CD4-positive, alpha-beta T cell treated with Interleukin-17A for 4 hours (primary cell): ENCODE results near the gene LCE2A.
"Not testable (repeated sequence)": the region's sequence is repeated elsewhere in the genome, so short reads cannot be mapped to it uniquely, and the experiment has no call there.

Experiments
- DNase-seq: peaks from one replicate; pipeline ENCODE4 v3.0.0-alpha.2; 2020; ENCODE audit warnings: mixed read lengths

The LCE2A gene, protein sequence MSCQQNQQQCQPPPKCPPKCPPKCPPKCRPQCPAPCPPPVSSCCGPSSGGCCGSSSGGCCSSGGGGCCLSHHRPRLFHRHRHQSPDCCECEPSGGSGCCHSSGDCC

GRCh38 chr1:152697701-152698600 is at the start of gene LCE2A:
Gene LCE2A, plus strand, starts transcription at chr1:152698345. Its CDS starts 557 bp downstream, at chr1:152698902.
- DNase-seq: no peak

DNA sequence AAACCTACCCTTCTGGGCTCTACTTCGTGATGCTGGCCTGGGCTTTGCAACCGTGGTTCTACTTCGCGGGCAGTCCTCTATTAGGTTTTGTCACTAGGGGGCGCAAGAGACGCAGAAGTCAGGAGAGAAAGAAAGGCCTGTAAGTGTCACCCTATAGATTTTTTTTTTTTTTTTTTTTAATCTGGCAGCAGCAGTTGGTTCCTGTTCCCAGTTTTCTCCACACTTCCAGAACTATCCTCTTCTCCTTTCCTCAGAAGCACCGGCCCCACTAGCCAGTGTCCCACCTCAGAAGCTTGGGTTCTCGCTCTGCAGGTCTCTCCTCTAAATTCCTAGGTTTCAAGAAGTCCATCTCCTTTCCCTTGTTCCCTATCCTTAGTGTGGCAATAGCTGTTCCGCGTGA is 44.0 kb upstream of the LCE2A start:
- peak; percentile 34 for DNase-seq

GRCh38 chr1:152656459-152656858 is 41.7 kb upstream of the LCE2A start:
- no peak for DNase-seq

GRCh38 chr1:152657677-152658076 is 40.5 kb upstream of the LCE2A start:
- no peak for DNase-seq

DNA sequence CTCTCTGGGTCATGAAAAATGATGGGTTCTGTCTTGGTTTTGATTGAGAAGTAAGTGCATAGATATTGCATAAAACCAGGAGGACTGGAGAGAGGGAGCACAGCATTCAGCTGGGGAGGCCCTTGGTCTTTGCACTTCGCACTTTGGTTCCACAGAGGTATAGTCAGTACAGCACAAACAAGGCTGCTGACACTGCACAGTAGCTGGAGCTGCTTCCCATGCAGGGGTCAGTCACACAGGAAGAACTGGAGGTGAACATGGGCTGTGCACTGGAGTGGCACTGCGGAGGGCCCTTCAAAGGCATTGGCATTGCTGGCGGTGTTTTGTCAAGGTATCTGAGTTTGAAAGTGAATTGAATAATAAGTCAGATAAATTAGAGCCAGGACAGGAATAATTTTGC is 39.5 kb upstream of the LCE2A start:
- no peak for DNase-seq

DNA sequence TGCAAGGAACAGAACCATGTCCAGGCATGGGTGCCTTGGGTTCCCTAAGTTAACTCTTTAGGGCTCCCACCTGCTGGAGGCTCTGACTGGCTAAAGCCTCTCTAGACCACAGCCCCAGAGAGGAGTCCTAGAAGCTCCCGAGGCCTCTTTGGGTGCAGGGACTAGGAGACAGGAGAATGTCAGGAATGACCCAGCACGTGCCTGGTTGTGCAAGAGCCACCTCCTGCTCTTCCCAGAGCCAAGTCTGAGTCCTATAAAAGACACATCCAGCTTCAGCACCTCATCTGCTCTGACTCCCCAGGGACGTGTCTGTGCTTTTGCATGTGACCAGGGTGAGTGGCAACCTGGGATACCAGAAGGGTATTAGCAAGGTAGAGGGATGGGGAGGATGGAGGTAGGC is 35.0 kb upstream of the LCE2A start, which contains the start of gene LCE2D:
TSS of gene LCE2D (plus strand) at position 283 of the 400 bp plus-strand sequence. CDS start 726 bp downstream, outside the sequence.
- no peak for DNase-seq

GRCh38 chr1:152666171-152666570 is 32.0 kb upstream of the LCE2A start:
- DNase-seq: not testable (repeated sequence)

- no peak for DNase-seq
These were observed 30.5 kb upstream of the LCE2A start for GRCh38 chr1:152667648-152668047.

- no peak for DNase-seq
These were observed 25.1 kb upstream of the LCE2A start for GRCh38 chr1:152673016-152673415.

DNA sequence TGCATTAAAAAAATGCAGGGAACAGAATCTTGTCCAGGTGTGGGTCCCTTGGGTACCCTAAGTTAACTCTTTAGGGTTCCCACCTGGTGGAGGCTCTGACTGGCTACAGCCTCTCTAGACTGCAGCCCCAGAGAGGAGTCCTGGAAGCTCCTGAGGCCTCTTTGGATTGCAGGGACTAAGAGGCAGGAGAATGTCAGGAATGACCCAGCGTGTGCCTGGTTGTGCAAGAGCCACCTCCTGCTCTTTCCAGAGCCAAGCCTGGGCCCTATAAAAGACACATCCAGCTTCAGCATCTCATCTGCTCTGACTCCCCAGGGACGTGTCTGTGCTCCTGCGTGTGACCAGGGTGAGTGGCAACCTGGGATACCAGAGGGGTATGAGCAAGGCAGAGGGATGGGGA is 23.2 kb upstream of the LCE2A start, which contains the start of gene LCE2C:
TSS of gene LCE2C (plus strand) at position 297 of the 400 bp plus-strand sequence. CDS start 737 bp downstream, outside the sequence.
- DNase-seq: not testable (repeated sequence)

- DNase-seq: no peak
These were observed 18.7 kb upstream of the LCE2A start for GRCh38 chr1:152679459-152679858.

DNA sequence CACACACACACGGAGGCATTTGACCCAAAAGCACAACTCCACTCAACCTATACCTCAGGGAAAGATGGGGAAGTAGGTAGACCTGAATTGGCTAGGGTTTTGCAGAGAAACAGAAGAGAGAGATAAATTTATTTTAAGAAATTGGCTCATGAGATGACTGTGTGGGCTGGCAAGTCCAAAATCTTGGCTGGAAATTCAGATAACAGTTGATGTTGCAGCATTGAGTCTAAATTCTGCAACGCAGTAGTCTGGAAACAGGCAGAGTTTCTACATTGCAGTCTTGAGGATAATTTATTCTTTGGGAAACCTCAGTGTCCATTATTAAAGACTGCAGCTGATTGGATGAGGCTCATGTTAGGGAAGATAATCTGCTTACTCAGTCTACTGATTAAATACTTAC is 16.5 kb upstream of the LCE2A start:
- DNase-seq: no peak

DNA sequence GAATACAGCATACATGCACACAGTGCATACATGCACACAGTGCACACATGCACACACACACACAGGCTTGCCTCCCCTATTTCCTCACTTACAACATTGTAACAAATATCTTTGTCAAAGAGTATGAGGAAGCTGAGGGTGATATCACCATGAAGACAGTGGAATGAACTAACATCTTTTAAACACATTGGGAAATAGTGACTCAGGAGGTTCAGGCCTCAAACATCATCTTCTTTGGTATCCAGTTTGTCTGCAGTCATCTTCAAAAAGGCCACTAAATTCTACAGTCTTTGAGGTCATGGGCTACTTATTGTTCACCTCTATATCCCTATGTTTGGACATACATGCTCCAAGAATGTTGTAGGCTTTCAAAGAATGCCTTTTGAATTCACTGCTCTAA is 14.3 kb upstream of the LCE2A start:
- DNase-seq: no peak

GRCh38 chr1:152685823-152686222 is 12.3 kb upstream of the LCE2A start, which contains the start of gene LCE2B:
Gene LCE2B, plus strand, starts transcription at chr1:152686123. Its CDS starts 721 bp downstream, at chr1:152686844.
- not testable (repeated sequence) for DNase-seq

DNA sequence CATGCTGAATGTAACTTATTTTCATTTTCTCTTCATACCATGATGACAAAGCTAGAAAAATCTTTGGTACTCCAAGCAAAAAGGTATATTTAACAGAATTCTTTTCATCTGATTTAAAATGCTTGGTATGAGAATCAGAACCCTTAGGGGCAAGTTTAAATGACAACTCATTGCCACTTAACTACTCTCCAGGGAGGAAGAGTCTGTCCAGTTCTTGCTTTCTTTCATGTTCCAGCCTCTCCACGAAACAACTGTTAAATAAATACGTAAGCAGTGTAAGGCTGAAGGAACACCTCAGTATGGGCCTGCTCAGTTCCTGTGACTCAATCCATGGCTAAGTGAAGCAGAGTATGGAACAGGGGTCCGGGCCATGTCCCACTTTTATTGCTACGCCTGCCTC is 1.6 kb downstream of the LCE2A start:
- DNase-seq: no peak

DNA sequence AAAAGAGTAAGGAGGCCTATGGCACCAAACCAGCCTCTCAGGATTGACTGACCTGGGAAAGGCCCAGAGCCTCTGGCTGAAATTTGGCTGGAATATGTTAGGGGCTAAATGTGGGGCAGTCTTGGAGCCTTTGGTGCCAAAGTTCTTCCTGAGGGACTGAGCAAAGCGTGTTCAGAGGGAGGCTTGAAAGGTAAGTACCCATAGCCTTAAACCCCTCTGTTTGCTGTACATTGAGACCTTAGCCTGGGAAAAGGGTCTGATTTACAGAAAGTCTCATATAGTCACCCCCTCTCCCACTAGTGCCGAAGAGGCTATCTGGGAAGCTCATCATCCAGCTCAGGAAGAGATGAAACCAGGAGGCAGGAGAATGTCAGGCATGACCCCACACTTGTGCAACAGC is 9.7 kb downstream of the LCE2A start, which contains the start of gene LCE4A:
TSS of gene LCE4A (plus strand) at position 301 of the 400 bp plus-strand sequence. CDS start 916 bp downstream, outside the sequence.
- no peak for DNase-seq

- DNase-seq: no peak
These were observed 20.1 kb downstream of the LCE2A start for GRCh38 chr1:152718238-152718637.

DNA sequence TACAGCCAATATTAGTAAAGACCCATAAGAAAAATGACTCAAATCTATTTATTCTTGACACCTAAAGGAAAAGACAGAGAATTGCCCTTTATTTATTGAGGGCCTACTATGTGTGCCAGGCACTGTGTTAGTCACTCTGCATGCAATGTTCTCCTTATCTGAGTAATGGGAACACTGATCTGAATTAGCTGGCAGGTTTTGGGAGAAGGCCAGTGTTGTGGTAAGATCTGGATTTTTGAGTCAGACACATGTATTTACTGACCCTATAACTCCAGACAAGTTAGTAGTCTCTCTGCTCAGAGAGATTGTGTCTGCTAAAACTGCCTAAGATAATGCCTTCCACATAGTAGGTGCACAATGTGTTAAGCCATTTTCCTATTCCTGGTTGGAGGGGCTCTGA is 27.1 kb downstream of the LCE2A start:
- DNase-seq: no peak

DNA sequence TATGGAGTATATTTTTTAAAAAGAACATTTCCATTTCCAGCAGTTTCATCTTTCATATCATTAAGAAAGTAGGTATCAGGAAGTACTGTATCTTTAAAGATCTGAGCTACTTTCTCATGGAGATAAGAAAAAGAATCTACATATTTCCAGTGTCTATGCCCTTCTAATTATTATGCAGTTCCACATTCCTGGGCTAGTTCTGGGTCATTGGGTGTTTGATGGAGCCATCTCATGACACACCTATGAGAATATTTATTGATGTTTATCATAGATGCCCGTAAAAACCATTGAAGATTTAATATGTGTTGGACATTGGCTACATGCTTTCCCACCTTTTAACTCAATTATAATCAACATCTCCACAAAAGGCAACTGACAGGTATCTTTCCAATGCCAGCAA is 30.8 kb downstream of the LCE2A start:
- no peak for DNase-seq

DNA sequence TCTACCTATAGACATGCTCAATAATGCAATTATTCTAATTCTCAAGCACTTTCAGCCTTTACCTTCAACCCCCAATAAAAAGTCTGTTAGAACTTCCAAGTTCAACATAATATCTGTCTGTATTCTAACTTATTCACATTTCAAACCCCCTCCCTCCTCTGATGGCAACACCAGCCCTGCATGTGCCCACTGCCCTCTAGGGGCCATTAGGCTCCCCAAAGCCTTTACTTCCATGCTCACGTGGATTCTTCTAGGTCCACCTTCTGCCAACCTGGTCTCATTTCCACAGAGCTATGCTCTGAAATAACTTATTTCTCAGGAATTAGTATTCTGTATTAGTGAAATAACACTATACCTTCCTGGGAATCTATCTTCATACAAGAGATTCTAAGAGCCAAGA is 37.5 kb downstream of the LCE2A start:
- DNase-seq: no peak

DNA sequence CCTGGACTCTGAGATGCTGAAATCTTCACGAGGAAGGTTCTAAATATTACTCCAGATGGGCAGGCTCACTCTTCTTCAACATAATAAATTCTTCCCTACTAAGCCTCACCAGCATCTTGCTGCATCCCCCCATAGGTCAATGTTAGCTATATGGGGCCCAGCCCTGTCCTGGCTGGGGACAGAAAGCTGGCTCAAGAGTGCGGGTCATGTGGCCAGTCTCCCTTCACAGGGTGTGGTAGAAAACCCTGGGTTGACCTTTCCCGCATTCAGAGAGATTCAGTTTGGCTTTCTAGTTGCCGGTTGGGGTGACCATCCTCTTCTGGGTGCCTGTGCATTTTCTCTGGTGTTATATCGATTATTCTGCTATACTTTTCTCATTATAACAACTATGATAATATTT is 39.9 kb downstream of the LCE2A start:
- DNase-seq: no peak

DNA sequence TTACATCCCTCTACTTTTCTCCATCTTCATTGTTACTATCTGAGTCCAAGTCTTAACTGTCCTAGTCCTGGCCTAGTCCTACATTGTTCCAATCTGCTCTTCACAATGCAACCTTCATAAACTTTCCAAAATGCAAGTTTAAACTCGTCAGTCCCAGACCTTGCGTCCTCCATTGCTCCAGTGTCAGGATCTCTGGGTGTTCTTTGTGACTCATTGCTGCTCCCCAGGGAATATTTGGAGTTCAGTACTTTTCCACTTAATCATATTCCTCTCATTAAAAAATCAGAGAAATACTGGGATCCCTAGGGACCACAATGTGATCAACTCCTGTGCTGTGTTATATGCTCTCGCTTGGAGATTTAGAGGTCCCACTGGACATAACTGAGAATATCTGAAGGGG is 41.7 kb downstream of the LCE2A start:
- DNase-seq: no peak

GRCh38 chr1:152741656-152742055 is 43.5 kb downstream of the LCE2A start:
- DNase-seq: no peak
